Measurements from ENCODE around the gene PTPRD.

The PTPRD gene

DNA sequence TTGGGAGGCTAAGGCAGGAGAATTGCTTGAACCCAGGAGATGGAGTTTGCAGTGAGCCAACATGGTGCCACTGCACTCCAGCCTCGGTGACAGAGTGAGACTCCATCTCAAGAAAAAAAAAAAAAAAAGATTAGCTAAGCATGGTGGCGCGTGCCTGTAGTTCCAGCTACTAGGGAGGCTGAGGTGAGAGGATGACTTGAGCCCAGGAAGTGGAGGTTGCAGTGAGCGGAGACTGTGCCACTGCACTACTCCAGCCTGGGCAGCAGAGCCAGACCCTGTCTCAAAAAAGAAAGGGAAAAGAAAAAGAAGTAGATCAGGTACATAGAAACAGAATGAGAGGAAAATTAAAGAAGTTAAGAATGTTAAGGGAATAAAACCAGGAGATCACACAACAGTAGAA, 1886.1 kb downstream of the PTPRD start:
- TF ChIP-seq CTCF (IDR thresholded peaks at IDR 0.05; ENCODE audit: extremely low read depth, missing control alignments): no peak
- DNase-seq (ENCODE audit: low spot score): no peak

- no peak for DNase-seq (ENCODE audit: low spot score)
- no peak for TF ChIP-seq CTCF (IDR thresholded peaks at IDR 0.05; ENCODE audit: extremely low read depth, missing control alignments)
Measured at GRCh38 chr9:8725635-8726034, 1887.2 kb downstream of the PTPRD start.

GRCh38 chr9:8724284-8725018, 1888.4 kb downstream of the PTPRD start:
- TF ChIP-seq CTCF (IDR thresholded peaks at IDR 0.05; ENCODE audit: extremely low read depth, missing control alignments): no peak
- DNase-seq (ENCODE audit: low spot score): no peak

GRCh38 chr9:8723195-8723594, 1889.6 kb downstream of the PTPRD start:
- DNase-seq (ENCODE audit: low spot score): no peak
- TF ChIP-seq CTCF (IDR thresholded peaks at IDR 0.05; ENCODE audit: extremely low read depth, missing control alignments): no peak

DNA sequence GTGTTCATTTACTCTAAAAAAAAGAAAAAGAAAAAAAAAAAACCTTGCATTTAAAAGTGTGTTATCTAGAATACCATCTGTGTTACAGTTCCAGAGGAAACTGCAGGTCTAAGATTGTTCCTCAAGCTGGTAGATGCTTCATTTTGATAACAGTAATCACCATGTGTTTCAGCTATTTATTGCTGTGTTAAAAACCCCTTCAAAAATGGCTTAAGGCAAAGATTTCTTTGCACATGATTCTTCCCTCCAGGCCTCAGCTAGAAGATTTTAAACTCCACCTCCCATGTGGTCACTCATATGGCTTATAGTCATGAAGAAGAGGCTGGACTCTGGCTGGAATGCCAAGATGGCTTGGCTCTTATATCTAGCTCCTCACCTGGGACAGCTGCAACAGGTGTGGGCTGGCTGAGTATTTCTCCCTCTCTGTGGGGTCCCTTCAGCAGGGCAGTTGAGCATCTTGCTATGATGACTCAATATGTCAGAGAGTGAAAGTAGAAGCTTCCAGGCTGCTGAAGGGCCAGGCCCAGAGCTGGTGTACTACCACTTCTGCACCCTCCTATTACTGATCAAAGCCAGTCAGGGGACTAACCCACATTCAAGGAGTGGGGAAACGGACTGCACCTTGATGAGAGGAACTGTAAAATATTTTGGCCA, 1892.8 kb downstream of the PTPRD start:
- no peak for TF ChIP-seq CTCF (IDR thresholded peaks at IDR 0.05; ENCODE audit: extremely low read depth, missing control alignments)
- DNase-seq (ENCODE audit: low spot score): no peak

DNA sequence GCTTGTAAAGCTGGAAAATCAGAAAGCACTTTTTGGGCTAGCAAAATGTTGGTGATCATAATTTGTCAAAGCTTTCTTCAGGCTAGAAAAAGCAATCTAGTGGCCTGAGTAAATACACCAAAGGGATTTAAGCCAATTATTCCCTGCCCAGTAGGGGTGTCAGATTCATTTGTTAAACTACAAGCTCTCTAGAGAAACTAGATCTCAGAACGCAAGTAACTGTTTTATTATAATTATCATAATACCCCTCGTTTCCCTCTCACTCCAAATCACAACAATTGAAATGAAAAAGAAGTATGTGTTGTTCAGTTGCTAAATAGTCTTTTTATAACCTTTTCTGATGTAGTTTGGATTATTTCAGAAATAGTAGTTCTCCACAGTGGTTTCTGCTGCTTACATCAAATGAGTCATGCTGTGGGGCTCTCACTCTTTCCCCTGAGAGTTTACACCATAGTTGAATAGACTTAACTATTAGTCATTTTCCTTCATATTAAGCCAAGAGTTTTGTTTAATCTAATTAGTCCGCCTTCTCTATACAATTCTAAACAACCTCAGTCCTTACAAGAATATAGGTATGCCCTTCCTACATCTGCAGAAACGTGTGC, 1894.6 kb downstream of the PTPRD start:
- no peak for TF ChIP-seq CTCF (IDR thresholded peaks at IDR 0.05; ENCODE audit: extremely low read depth, missing control alignments)
- DNase-seq (ENCODE audit: low spot score): no peak

DNA sequence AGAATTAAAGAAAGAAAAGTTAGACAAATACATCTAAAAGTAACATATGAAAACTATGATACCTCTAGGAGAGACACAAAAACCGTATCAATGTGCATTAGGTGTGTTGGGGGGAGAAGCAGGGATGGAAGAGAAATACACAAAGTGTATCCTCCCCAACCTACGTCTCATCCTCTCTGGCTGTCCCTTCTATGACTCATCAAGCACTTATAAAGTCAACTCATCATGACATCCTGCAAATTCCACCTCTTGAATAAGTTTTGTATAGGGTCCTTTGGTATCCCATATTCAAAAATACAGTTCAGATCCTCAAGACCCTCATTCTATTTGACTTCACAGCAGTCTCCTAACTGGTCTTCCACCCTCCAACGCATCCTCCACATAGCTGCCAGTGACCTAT, 1895.7 kb downstream of the PTPRD start:
- TF ChIP-seq CTCF (IDR thresholded peaks at IDR 0.05; ENCODE audit: extremely low read depth, missing control alignments): no peak
- DNase-seq (ENCODE audit: low spot score): no peak

All from GM20000 (cell line).